ENCODE measurements around the gene HTR7.

Gene HTR7

GRCh38 chr10:90800232-90800796 is 57.5 kb downstream of the HTR7 start:
- DNase-seq, result no peak

- DNase-seq, result no peak
Measured at GRCh38 chr10:90799172-90799571, 58.7 kb downstream of the HTR7 start.

DNA sequence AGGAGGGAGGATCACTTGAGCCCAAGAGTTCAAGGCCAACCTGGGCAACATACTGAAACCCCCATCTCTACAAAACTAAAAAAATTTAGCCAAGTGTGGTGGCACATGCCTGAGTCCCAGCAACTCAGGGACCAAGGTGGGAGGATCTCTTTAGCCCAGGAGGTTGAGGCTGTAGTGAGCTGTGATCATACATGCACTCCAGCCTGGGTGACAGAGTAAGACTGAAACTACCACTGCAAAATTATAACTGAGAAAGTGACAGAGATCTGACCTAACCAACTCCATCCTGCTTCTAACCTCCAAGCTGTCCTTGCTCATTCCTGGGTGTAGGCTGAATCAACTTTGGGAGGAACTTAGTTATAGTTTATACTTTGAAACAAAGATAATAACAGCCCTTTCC is 59.4 kb downstream of the HTR7 start:
- DNase-seq, result no peak

DNA sequence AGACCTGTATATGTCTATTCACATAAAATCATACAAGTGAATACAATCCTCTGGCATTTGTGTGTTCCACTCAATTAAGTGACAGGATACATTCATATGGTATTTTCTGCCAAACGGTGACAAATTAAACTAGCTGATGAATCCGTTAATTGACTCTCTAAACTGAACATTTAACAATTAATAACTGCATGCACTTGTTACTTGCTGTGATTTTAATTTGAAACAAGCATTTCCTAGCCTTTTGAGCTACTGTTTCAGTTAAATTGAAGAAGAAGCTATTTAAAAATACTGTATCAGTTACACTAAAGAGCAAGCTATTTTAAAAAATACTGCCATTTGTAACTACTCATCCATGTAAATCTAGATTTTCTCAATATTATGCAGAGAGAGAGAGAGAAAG is 67.4 kb downstream of the HTR7 start:
- DNase-seq, result no peak

GRCh38 chr10:90788968-90789367 is 68.9 kb downstream of the HTR7 start:
- no peak for DNase-seq

DNA sequence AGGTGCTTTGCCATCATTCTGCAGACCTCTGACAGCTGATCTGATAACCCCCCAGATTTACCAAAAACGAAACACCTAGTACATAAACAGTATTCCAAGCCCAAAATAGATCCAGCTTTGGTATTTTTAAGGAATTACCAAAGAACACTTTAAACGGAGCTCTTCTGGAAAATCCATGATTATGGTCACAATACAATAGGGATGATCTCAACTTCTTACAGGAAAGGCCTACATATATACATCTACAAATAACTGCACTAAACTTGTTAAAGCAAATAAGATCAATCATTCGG is 69.7 kb downstream of the HTR7 start:
- no peak for DNase-seq

- DNase-seq, result no peak
Measured at GRCh38 chr10:90787393-90788198, 70.2 kb downstream of the HTR7 start.

DNA sequence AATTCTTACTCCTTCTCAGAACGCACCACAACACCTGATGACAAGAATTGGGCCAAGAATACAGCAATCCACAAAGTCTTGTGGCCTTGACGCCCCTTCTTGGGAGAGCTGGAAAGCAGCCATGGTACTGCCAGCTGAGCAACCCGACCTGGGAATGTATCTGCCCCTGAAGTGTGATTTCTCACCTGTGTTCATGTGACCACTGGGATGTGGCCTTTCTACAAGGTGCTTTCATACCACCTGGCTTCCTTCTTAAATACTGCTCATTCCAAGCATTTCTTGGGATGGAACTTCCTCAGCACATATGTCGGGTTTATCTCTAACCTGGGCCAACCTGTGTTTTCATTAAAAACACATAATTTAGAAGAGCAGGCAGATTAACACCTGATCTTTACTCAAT is 72.1 kb downstream of the HTR7 start:
- no peak for DNase-seq

DNA sequence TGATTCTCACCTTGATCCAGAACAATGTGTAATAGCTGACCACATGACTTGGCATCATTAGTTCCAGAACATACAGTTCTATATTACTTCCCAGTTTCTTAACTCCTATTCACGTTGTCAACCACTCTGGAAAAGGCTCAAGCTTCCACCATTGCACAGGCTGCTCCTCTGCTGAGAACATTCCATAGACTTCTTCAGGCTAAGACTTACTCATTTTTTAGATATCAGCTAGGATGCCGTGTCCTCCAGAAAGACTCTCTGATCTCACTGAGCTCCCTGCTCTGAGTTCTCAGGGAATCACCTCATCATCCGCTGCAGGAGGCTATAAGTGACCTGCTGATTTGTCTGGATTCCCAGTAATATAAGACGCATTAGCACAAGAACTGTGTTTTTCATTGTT is 73.1 kb downstream of the HTR7 start:
- no peak for DNase-seq

GRCh38 chr10:90780488-90780887 is 77.4 kb downstream of the HTR7 start:
- no peak for DNase-seq

DNA sequence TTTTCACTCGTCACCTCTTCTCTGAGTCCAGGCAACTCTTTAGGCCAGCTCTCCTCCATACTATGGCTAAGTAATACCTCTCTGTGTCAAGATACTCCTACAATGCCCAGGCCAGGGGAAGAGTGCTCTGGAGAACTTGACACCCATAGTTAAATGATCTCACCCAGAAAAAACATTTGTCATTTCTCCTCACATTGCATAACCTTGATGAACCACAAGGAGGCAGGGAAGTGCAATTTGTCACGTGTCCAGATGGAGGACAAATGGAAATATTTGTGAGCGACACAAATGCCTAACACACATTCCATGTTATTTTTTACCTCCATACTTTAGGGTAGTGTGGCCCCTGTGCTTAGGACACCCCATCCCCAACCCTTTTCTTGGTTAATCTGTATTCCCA is 78.3 kb downstream of the HTR7 start:
- no peak for DNase-seq

DNA sequence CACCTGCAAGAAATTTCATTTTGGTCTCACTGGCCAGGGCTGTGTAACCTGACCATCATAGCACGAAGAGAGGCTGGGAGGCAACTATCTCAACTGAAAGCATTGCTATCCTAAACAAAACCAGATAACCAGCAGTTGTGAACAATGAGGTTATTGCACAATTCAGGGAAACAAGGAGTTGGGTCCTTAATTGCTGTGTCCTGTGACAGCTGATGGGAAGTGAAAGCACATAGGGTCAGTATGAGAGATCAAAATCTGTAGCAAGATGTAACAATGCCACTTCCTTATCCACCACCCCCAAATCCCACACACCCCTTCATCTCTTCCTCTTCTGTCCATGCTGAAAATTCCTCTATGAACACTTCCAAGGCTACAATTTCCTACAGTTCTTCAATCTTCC is 80.2 kb downstream of the HTR7 start:
- DNase-seq, result no peak

DNA sequence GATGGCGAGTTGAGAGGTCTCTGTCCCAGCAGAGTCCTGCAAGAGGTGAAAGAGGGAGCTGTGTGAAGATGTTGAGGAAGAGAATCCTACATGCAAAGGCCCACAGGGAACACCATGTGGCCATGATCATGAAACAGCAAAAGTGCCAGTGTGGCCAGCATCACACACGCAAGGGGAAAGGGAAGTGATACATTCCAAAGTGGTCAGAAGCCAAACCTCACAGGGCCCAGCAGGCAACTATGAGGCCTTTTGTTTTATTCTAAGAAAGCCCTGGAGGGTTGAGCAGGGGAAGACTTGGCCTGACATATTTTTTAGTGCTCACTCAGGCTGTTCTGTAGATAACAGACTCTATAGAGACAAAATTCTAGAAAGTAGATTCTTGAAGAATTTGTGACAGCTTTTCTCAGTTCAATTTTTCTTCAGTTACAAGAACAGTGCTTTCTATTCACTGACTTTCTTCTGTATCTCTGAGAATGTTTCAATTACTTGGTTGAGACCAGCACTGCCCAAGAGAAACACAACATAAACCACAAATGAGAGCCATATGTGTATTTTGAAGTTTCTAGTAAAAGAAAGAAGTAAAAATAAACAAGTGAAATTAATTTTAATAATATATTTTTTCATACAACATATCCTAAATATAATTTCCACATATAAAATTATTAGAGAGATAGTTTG is 82.3 kb downstream of the HTR7 start:
- no peak for DNase-seq

DNA sequence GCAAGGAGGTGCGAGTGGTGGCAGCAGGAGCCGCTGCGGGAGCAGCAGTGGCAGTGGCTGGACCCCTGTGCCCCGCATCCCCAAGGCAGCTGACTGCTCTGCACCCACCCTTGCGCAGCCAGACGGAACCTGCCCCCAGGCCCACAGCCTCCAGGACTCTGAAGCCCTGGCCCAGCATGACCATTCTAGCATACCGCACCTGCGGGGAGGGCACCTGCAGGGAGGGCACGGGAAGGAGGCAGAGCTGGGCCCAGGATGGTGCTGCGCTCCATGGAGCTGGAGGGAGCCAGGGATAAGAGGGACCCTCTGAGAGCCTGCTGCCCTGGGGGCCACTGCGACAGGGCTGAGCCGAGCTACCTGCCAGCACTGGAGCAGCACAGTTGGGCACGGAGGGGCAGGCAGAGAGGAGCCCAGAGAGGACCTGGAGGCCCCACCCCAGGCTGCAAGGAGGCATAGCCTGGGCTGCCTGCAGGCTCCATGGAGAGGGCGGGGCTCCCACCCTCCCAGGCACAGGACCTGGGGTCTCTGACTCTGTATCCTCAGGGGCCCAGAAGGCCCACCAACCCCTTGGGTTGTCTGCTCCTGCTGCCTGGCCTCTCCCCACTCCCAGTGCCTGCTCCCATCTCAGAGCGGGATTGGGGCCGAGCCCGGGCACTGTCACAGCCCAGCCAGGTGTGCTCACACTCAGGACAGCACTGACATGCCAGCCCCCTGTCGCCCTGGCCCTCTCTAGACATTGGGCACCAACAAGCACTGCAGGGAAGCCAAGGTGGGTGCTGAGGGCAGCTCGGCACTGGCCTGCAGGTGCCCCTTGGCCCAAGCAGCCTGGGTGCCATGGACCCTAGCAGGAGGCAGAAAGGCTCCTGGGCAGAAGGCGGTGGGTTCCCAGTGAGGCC is 87.6 kb downstream of the HTR7 start:
- no peak for DNase-seq

DNA sequence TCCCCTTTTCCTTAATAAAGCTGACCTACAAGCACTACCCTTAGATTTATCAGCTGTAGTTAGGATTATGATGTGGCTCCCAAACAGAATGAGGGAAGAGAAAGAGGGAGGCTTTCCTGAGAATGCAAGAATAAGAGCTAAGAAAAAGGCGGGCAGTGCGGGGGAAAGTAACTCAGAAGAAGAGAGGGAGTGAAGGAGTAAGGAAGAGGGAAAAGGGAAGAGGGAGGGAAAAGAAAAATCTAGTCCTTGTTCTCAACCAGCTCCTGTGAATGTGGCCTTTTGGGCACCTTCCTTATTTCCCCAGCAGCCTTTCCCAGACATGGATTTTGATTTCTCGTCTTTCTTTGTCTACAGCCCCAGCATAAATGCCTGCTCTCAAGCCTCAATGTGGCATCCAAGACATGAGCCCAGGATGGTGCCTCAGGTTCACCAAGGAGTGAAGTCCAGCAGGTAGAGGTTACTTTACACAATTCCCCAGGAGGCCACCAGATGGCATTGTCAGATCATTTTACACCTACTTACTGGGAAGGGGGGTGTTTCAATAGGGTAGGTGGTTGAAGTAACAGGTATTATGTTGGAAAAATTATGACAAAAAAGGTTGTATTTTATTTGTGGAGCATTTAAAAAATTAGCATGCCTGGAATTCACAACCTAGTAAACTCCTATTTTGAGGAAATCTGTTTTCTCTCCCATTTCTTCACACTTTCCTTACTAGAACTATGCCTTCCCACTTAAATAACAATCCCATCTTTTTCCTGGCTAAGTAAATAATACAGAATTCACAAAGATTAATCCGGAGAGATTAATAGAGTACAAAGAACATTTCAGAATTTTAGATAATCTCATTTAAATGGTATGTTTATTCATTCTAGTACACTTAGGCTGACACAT is 106.5 kb downstream of the HTR7 start:
- DNase-seq, result no peak

GRCh38 chr10:90746829-90747228 is 111.0 kb downstream of the HTR7 start:
- DNase-seq, result no peak

- no peak for DNase-seq
Measured at GRCh38 chr10:90745565-90745964, 112.3 kb downstream of the HTR7 start.

GRCh38 chr10:90743291-90743690 is 114.5 kb downstream of the HTR7 start:
- no peak for DNase-seq

DNA sequence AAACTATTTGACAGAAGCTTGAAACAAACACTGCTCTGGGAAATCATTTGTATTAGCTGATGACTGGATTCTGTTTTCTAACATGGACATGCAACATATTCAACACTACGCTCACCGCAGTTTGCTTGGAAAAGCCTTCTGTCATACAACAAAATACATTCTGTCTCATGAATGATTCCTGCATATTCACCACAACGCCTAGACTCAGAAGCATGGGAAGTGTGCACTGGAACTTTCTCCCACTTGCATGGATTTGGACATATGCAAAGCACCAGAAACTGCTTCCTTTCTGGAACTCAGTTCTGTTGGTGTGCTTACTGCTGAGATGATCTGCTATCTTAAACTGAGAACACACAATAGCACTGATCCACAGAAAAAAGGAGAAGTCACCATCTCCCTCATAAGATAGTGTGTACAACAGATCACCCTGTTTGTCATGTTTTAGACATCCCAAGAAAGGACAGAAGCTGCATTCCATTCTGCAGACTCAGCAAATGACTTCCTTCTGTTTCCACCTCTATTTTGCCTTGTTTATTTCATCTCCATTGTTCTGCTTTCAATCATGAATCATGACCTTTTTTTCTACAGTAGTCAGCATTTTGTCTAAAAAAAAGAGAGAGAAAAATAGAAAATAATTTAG is 115.8 kb downstream of the HTR7 start:
- DNase-seq, result no peak

- no peak for DNase-seq
Measured at GRCh38 chr10:90740265-90740664, 117.6 kb downstream of the HTR7 start.

GRCh38 chr10:90738885-90739284 is 119.0 kb downstream of the HTR7 start:
- DNase-seq, result no peak

DNA sequence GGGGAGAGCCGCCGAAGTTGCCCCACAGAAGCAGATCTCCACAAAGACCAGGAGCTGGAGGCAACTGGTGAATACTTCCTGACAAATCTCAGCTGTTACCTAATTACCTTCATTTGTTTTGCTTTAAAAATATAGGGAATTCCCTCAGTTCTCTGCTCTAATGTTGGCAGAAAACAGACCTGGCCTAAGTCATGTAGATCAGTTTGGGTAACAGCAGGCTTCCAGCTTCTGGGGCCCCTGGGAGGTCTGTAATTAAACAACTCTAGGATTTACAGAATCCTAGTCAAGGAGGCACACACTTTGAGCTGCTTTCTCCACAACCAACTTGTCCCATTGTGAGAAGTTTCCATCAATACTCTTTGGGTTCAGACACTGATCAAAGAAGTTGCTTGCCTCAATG is 123.4 kb downstream of the HTR7 start:
- no peak for DNase-seq

Measured in DMS153 (cell line).